ENCODE measurements around the gene HNRNPA1.
A peak's percentile ranks its signal among the peaks of the same experiment; 100 is the strongest.
"Not testable (repeated sequence)": the region's sequence is repeated elsewhere in the genome, so short reads cannot be mapped to it uniquely, and the experiment has no call there.

The HNRNPA1 gene

DNA sequence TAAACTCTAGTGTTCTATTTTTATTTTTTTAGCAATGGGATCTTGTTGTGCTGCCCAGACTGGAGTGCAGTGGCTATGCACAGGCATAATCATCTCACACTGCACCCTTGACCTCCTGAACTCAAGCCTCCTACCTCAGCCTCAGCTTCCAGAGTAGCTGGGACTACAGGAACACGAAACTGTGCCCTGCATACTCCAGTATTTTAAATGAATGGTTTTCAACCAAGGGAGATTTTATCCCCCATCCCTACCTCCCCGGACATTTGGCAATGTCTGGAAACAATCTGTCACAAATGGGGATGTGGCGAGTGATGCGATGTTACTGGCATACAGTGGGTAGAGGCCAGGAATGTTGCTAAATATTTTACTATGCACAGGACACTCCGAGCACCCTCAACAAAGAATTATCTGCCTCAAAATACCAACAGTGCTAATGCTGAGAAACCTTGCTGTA is 2.7 kb upstream of the HNRNPA1 start:
- DNase-seq: peak; percentile 57

DNA sequence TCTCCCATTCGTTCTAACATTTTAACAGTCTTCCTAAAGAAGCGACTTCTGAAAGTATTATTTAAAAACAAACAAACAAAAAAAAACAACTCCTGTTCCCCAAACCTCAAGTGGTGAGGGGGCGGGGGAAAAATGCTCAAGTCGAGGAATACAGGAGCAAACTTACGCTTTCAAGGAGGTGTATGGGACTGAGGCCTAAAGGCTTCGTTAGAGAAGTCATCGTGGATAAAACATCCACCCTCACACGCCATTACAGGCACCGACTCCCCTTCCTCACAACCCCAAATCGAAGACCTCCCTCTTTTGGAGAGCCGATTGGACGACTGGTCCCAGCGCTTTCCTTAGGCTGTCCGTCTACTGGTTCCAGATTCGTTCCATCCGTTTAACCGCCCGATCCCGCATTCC is 1.3 kb upstream of the HNRNPA1 start:
- no peak for DNase-seq

DNA sequence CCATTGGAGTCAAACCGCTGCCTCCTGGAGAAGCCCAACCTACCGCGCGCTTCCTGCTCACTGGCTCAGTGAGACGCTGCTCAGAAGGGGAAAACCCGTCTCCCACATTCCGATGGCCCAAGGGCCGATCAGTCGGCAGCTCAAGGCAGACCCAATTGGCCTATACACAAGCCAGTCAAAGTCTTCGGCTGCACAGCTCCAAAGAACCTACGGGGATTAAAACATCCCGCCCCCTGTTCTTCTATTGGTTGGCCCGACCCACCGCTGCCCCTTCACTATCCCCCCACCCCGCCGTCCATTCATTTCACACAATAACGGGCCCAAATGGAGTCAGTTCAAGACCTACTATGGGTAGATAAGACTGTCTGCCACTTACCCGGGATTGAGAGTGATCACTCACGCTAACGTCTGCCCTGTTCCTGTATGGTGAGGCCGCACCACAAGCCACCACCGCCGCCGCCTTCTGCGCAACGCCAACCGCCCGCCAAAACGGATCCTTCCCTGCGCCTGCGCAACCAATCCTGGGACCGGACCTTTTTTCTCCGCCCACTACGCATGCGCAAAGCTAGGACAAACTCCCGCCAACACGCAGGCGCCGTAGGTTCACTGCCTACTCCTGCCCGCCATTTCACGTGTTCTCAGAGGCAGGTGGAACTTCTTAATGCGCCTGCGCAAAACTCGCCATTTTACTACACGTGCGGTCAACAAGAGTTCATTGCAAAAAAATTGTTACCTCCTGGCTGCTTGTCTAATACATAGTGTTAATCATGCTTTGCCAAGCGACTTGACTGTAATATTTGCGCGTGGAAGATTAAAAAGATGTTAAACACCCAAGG is 676 bp upstream of the HNRNPA1 start, which contains the start of gene CBX5:
Gene CBX5 (minus strand): TSS at position 491 of the 836 bp plus-strand sequence. CDS start 22,472 bp downstream, outside the sequence.
- peak; percentile 98 for DNase-seq

DNA sequence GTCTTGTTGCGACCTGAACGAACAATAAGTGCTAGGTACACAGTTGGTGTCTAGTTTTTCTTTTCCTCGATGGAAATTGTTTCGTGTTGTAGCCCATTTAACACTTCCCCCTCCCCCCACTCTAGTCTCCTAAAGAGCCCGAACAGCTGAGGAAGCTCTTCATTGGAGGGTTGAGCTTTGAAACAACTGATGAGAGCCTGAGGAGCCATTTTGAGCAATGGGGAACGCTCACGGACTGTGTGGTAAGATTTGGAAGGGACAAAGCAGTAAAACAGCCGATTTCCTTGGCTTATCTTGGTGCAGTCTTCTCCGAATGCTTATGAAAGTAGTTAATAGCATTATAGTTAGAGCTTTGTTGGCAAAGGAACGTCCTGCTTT is 724 bp downstream of the HNRNPA1 start:
- not testable (repeated sequence) for DNase-seq

DNA sequence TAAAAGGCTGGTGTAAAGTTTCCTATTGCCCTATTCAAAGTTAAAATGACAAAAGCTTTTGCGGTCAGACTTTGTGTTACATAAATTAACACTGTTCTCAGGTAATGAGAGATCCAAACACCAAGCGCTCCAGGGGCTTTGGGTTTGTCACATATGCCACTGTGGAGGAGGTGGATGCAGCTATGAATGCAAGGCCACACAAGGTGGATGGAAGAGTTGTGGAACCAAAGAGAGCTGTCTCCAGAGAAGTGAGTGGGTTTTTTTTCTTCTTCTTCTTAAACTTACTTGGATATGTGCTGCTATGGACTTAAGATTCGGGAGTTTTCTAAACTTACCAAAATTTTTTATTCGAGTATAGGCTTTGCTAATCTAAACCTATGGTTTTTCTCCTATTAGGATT is 1.2 kb downstream of the HNRNPA1 start:
- DNase-seq: not testable (repeated sequence)

DNA sequence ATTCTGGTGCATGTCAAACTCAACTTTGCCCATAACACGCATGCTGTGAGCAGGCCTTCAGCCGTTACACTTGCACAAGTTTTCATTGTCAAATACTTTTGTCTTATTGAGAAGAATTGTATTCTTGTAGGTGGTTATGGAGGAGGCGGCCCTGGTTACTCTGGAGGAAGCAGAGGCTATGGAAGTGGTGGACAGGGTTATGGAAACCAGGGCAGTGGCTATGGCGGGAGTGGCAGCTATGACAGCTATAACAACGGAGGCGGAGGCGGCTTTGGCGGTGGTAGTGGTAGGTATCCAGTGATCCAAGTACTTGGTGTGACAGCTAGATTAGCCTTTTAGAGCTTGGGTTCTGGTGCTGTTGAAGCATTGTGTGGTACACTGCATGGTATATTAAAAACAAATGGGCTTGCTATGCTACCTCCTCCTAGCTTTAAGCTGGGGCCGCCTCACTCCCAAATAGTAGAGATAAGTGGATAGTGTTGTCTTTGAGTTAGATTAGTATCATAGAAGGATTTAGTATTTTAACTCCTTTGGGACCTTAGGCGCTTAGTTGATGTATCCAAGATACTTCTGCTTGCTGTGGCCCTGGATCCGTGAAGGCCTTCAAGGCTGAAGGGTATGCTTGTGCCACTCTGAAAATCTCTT is 2.5 kb downstream of the HNRNPA1 start:
- no peak for DNase-seq

DNA sequence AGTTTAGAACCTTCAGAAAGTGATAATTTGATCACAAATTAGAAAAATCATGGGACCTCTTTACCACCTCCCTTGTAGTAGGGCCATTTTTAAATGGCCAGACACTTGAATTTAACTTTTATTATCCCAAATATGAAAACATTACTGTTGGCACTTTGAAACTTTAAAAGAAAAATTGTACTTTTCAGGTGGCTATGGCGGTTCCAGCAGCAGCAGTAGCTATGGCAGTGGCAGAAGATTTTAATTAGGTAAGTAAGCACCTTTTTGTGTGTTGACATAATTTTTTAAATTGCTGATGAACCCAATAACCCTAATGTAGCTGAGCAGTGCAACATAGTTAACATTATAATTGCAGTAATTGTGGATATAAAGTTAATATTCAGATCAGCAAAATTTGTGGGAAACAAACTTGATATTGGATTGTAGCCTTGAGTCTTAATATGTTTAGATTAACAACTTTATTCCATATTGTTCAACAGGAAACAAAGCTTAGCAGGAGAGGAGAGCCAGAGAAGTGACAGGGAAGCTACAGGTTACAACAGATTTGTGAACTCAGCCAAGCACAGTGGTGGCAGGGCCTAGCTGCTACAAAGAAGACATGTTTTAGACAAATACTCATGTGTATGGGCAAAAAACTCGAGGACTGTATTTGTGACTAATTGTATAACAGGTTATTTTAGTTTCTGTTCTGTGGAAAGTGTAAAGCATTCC is 3.7 kb downstream of the HNRNPA1 start:
- not testable (repeated sequence) for DNase-seq

DNA sequence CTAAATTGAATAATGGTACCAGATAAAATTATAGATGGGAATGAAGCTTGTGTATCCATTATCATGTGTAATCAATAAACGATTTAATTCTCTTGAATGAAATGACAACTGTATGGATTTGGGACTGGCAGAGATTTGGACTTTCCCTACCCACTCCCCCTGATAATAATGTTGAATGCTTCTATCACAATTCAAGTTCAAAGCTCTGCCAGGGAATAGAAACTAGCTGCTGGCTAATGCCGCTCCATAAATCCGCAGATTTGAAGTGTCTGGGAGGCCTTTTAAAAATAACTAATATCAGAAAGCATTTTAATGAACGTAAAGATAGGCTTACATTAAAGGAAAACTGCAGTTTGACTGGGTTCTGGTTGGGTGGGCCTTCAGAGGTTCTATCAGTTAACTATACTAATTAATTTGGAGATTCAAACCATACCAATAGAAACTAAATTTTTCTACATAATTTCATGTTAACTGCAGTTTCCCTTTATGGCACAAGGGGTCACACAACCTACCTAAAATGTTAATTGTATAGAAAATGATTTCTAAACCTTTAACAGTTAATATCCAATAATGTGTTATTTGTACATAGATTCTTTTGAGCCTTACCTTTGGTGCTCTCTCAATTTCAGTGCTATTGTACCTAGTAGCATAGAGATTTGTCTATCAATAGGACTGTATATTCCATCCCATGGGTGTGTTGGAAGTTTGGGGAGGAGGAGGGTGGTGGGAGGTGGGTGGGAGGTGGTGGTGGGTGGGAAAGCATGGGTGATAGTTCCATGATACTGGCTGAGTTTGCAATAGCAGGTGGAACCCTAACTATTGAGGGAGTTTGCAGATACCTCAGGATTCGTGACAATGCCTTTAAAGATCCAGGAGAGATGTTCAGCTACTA is 4.9 kb downstream of the HNRNPA1 start:
- no peak for DNase-seq

DNA sequence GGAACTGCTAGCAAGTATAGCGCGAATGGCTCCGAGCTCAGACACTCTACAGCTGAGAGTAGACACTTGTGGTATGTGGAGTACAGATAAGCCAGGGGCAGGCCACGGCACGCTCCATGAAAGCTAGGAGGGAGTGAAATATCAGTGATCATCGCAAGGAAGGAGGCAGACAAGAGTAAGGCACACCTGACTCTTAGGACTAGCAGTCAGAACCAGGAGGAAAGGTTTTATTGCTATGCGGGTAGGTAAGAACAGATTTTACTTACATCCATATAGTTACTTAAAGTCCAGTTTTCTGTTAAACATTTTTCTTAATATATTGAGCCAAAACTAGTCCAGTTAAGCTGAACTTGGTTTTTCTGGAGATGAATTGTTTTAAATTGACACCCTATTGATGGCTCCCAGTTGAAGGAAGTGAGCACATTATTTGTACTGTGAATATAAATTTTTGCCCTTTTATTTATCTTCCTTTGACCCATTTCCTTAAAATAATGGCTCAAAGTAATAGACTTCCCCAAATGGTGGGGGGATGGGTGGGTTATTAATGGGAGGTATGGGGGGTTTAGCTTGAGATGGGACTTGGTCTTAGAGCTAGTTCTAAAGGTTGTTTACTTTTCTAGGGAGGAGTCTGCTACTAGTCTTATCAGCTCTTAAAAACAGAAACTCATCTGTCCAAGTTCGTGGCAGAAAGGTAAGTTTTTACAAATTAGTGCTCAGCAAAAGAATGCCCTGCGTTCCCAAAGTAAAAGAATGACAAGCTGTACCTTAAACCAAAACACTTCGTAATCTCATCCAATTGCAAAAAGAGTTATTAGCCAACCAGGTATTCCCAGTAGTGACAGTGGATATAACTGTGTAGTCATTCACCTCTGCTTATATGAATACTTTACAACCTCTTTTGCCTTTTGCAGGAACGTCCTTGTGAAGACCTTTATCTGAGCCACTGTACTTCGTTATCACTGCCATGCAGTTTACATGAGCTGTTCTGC is 5.8 kb downstream of the HNRNPA1 start:
- no peak for DNase-seq

DNA sequence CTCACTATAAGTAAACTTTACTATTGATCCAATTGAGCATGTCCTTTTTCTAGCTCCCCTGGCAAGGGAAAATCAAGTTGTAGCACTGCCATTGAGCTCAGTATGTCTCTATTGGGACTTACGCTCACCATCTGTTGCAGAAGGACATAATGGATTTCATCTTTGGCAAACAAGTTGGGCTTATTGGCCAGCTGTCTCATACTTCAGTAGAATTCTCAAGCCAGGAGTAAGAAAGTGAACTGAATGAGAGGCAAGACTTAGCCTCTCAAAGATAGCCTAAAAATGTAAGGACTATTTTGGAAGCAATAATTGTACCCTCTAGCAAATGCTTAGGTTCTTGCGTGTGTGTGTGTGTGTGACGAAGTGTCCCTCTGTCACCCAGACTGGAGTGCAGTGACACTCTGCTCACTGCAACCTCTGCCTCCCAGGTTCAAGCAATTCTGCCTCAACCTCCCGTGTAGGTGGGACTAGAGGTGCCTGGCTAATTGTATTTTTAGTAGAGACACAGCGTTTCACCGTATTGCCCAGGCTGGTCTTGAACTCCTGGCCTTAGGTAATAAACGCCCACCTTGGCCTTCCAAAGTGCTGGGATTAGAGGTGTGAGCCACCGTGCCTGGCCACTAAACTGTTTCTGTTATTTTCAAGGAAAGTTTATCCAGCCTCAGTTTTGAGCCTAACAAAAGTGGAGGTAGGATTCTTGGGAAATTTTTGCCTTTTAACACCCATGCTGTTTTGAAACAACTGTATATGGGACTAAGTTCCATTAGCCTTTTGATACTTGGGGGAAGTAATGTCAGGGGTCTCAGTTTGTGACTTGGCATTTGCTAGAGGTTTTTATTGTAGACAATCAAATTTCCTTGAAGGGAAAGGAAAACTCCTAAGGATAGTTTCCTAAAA is 7.0 kb downstream of the HNRNPA1 start:
- DNase-seq: no peak

DNA sequence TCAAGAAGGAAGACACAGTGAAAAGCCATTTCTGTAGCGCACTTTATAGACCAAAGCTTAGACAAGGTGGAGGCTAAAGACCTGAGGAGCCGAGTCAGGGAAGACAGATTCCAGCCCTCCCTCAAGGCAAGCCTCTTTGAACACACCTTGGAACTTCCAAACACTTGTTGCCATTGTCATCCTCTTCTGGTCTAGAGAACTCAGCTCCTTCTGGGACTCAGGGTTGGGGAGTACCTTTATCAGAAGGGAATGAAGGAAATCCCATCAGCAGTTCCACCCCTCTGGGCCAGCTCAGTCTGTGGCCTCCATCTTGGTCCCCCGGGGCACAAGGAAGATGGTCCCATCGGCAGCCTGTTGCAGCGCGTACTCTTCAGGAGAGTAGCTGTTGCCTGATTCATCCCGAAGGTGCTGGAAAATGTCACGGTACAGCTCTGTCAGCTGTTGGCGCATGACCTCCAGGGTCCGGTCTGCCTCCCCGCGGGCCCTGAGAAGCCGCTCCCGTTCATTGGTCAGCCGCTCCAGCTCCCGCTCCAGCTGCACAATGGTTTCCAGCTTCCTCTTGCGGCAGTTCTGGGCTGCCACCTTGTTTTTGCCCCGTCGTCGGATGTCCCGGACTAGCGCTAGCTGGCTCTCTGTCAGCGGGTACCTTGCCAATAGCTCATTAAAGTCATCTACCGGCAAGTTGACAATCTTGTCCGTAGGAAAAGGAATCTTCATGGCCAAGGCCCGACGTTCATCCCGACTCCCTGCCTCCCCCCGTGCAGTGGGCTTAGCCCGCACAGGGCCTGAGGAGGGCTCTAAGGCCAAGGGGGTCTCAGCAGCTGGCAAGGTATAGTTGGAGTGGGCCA is 11.8 kb downstream of the HNRNPA1 start:
- no peak for DNase-seq

DNA sequence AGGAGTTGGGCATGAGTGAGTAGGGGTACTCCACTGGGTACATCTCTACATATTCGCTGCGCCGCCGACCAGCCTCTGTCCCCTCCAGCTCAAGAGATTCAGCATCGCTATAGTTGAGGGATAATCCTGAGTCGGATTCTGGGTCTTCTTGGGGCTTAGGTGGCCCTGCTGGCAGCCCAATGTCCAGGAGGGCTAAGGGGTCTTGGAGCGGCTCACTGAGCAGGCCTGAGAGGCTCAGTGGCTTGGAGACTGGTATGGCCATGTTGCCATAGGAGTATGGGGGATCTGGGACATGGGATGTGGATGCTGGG is 12.4 kb downstream of the HNRNPA1 start:
- no peak for DNase-seq

DNA sequence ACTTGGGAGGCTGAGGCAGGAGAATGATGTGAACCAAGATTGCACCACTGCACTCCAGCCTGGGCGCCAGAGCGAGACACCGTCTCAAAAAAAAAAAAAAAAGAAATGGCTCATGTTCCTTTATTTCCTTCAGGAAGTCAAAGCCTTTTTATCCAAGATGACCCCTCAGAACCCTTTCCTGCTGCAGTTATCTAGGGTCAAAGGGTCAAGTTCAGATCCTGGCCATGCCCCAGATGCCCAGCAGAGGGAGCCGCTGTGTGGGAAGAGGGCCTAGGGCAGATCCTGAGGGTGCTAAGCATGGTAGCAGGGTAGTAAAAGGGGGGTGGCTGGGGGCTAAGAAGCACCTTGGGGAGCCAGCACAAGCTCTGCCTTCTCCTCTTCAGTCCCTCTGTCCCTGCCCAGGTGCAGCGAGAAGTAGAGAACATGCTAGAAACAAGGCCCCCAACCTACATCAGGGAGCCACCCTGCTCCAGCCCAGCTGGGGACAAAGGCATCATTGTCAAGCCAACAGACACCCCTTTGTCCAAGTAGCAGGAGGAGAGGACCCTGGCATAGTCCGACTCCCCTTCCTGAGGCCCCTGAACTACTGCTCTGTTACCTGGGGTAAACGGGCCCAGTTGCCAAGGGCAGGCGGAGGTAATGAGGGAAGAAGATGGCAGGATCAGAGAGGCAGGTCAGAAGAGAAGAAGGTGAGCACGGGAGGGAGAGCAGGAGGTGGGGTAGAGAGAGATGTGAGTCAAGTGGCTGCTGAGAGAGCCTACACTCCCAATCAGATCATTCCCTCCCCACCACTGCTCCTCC is 13.8 kb downstream of the HNRNPA1 start:
- peak; percentile 69 for DNase-seq

DNA sequence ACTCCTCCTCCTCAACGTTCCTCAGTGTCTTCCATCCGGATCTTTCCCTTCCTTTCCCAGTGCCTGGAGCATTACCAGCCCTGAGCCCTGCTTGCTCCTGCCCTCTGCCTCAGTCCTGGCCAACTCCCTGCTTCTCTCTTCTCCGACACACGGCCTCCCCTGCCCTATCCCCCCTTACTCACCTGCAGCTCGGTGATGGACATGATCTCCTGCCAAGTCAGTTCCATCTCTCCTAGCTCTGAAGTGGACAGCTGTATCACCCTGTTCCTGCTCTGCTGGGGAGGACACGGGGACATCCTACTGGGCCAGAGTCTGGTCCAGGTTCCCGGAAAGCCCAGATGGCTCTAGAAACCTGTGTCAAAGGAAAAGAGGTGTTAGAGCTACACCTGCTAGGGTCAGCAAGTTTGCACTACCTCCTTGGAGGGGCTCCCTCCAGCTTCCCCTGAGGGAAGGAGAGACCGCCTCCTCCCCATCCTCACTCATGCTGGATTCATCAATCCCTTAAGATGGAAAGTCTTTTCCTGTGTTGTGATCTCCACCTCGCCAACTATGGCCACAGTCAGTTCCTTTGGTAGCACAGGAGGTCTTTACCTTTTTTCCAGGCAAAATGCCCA is 14.5 kb downstream of the HNRNPA1 start:
- no peak for DNase-seq

DNA sequence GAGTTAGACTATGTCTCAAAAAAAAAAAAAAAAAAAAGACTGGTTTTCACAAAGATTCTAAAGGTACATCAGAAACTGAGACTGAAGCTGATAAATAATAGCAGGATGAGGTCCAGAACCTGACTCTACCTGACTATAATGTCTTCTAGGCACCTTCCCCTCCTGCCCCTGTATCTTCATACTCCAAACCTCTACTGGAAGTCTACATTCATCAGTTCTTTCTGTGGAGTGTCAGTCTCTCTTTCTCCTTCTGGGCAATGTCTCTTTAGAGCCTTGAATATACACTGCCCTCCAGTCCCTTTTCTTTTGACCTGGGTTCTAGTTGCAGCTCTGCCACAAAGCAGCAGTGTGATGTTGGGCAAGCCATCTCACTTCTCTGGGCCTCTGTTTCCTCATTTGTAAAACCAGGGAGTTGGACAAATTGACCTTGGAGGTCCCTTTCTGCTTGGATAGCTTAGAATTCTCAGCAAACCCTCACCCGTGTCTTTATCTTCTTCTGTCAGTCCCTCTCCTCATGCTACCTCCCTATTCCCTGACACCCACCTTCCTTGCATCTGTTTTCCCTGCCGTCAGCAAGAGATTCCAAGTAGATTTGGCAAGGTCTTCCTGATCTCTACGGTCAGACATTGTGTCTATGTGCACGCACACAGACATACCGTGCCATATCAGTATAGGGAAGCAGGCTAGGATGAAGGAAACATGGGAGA is 16.0 kb downstream of the HNRNPA1 start:
- no peak for DNase-seq

DNA sequence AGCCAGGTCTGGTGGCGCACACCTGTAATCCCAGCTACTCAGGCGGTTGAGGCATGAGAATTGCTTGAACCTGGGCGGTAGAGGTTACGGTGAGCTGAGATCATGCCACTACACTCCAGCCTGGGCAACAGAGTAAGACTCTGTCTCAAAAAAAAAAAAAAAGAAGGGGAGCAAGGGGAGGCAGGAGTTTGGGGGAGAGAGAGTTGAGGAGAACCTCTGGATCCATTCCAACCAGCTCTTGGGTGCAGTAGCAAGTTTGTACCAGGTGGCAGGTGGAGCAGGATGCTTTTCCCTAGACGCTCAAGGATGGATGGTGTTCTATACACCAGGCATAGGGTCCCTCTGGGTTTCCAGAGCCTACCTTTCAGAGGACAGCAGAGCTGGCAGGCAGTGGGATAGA is 18.4 kb downstream of the HNRNPA1 start:
- no peak for DNase-seq

DNA sequence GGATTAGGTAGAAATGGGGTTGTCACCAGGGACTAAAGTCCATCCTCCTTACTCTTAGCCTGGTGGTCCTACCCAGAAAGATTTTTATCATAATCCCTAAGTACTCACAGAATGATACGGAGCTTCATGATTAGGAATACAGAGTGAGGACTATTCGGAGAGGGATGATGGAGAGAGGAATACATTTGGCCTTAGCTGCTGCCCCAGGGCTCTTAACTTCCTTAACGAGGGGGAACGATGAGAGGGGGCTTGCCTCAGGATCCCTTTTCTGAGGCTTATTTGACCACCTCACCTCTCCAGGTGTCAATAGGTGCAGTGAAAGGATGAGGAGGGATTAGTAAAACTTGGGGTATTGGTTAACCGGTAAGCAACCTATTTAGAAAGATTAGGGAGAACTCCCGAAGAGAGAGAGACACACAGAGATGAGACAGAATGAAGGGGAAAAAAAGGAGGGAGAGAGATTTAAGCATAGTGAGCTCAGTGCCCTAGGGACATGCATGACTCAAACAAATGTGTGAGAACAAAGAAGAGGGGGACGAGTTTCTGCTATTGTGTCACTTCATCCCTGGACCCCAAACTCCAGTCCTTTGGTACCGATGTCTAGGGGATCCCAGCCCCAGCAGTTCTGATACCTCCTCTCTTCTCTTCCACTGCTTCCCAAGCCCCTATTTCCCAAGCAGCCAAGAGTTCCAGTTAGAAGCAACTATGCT is 19.1 kb downstream of the HNRNPA1 start:
- DNase-seq: no peak

Measured in MV-4-11 (cell line).